GM12864 (cell line): Measurements from ENCODE around the gene EPB41L3.

Experiments used
- DNase-seq: peaks from one replicate; pipeline ENCODE4 v3.0.0-alpha.2; 2011; ENCODE audit warnings: low read depth
- H3K4me3 ChIP-seq: 2 replicates; pipeline ENCODE4 v1.5.1; 2011; ENCODE audit warnings: mild to moderate bottlenecking, low read depth, low read length, control low read depth
- TF ChIP-seq, protein P1 (sequence below): IDR thresholded peaks from 2 replicates; pipeline ENCODE4 v1.5.1; 2011; ENCODE audit warnings: low read depth, mild to moderate bottlenecking, moderate library complexity, low read length, control low read depth, inconsistent platforms; ENCODE audit errors: missing control alignments

The EPB41L3 gene

DNA sequence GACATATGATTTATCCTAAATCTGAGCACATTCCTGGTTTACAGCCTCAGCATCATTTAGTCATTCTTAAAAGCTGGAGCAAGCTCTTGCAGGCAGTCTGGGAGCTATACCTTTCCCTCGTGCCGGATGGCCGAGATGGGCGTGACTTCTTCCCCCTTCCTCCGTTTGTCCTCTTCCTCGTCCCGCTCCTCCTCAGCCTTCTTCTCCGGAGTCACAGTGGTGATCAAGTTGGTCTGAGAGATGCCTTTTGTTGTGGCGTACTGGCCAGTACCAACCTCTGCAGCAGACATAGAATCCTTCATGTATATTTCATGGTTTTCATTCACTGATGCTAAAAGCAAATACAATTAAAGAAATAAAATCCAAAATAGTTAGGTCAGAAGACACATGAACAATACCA is 124.2 kb downstream of the EPB41L3 start:
- no peak overlapping the region for H3K4me3 ChIP-seq
- TF ChIP-seq, protein P1, sequence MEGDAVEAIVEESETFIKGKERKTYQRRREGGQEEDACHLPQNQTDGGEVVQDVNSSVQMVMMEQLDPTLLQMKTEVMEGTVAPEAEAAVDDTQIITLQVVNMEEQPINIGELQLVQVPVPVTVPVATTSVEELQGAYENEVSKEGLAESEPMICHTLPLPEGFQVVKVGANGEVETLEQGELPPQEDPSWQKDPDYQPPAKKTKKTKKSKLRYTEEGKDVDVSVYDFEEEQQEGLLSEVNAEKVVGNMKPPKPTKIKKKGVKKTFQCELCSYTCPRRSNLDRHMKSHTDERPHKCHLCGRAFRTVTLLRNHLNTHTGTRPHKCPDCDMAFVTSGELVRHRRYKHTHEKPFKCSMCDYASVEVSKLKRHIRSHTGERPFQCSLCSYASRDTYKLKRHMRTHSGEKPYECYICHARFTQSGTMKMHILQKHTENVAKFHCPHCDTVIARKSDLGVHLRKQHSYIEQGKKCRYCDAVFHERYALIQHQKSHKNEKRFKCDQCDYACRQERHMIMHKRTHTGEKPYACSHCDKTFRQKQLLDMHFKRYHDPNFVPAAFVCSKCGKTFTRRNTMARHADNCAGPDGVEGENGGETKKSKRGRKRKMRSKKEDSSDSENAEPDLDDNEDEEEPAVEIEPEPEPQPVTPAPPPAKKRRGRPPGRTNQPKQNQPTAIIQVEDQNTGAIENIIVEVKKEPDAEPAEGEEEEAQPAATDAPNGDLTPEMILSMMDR, result no peak
- DNase-seq, result no peak

DNA sequence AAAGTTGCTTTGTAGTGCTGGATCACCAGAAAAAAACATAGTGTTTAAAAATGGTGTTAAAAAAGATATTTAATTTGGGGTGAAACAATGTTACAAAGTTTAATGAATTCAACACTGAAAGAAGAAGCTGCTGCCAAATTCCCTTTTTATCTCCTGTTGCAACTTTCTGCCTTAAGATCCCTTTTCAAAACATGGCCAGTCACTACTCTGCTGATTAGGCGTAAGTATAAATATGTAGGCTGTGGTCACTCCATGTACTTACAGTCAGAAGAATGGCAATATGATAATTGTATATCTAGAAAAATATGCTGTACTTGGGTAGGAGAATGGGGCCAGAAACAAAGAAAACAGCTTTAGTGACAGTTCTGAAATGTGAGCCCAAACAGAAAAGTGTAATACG is 124.8 kb downstream of the EPB41L3 start:
- TF ChIP-seq, protein P1, result no peak
- no peak for DNase-seq

DNA sequence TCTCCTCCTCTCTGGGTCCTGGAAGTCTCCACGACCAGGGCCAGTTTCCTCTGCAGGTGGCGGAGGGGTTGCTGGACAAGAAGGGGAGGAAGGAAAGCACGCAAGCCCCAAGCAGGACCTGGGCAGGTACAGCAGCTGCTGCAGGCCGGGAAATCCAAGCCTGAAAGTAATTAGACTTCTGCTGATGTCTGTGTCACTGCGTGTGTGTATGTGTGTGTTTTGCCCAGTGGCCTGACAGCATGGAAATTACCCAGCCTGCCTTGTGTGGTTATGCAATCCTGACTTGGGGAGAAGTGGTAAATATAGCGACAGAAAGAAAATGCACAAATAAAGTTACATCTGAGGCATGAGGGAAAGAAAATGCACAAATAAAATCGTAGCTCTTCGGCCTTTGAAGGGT is 126.5 kb downstream of the EPB41L3 start:
- TF ChIP-seq, protein P1, result no peak
- no peak overlapping the region for H3K4me3 ChIP-seq
- no peak for DNase-seq

More for the DNA sequence above, 124.8 kb downstream of the EPB41L3 start:
- H3K4me3 ChIP-seq, result no peak overlapping the region

DNA sequence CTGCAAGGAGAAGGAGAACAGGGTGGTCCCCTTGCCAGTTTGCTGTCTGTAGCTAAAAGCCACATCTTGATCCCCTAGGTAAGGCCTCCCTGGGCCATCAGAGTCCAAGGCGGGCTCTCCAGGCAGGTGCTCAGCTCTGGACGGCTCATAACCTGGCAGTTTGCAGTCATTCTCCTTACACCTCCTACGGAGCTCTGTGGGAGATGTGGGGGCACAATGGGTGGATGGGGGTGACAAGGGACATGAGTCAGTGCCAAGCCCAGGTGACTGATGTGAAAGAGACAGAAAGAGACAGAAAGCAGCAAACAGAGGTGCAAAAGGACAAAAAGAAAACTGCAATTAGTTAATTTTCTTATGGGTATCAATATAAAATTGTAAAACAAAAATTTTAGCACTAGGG is 127.7 kb downstream of the EPB41L3 start:
- H3K4me3 ChIP-seq, result no peak overlapping the region
- no peak for DNase-seq
- TF ChIP-seq, protein P1, result no peak

DNA sequence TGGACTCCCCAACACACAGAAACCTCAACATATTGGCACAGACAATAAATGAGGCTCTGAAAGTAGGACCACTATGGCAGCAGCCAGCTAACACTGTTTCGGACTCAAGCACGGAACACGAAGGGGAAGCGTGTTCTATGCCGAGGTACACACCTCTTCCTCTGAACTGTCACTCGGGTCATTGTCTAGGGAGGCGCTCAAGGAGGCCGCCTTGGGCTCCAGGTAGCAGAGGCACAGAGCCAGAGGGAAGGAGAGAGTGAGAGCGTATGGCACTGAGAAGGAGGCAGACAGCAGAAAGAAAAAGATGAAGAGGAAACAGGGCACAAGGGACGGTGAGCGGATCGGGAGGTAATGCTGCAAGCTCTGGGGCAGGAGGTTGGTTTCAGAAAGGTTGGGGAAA is 128.1 kb downstream of the EPB41L3 start:
- no peak overlapping the region for H3K4me3 ChIP-seq
- DNase-seq, result no peak
- TF ChIP-seq, protein P1, result no peak

DNA sequence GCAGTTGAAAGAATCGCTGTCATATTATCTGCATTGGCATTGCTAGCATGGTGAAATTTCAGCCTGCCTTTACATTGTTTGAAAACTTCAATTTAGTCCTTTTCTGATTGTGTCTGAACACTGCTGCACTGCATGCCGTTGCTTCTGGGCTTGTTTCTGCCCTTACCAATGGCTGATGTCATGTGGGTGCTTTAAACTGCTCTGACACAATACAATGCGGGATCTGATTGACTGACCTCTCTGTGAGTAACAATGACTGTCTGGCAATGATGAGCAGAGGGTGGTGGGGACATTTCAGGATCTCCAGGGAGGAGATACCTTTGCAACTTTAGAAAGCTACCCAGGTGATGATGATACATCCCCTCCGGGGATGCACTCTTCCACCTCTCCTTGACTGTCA is 128.8 kb downstream of the EPB41L3 start:
- no peak for DNase-seq
- no peak overlapping the region for H3K4me3 ChIP-seq
- TF ChIP-seq, protein P1, result no peak

DNA sequence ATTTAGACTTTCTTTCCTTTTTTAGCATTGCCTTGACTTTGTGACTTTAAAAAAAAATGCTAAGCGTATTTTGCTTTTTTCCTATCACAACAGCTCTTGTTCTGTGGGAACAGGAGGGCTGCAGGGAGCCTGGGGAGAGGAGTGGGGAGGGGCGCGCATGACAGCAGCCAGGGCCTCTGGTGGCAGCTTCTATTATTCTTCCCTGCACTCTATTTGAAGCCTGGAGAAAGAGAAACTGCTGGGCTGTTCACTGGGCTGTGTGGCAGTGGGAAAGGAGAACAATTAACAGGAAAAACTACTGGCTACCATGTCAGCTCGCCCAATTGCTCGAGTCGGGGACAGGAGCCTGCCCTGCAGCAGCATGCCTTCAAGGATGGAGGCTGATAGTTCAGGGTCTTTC is 129.3 kb downstream of the EPB41L3 start:
- no peak overlapping the region for H3K4me3 ChIP-seq
- TF ChIP-seq, protein P1, result no peak
- no peak for DNase-seq
